ENCODE data around the gene FRMD5.
"Not testable (repeated sequence)": the region's sequence is repeated elsewhere in the genome, so short reads cannot be mapped to it uniquely, and the experiment has no call there.

The FRMD5 gene

DNA sequence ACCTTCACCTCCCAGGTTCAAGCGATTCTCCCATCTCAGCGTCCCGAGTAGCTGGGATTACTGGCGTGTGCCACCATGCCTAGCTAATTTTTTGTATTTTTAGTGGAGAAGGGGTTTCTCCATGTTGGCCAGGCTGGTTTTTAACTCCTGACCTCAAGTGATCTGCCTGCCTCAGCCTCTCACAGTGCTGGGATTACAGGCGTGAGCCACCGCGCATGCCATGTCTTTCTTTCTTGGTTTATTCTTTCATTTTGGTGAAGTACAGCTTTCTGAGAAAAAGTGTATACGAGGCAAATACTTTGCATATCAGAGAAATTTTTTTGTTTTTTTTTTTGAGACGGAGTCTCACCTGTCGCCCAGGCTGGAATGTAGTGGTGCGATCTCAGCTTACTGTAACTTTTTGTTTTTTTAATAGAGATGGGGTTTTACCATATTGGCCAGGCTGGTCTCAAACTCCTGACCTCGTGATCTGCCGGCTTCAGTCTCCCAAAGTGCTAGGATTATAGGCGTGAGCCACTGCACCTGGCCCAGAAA, 363.5 kb downstream of the FRMD5 start:
- not testable (repeated sequence) for DNase-seq (ENCODE audit: low read depth)

DNA sequence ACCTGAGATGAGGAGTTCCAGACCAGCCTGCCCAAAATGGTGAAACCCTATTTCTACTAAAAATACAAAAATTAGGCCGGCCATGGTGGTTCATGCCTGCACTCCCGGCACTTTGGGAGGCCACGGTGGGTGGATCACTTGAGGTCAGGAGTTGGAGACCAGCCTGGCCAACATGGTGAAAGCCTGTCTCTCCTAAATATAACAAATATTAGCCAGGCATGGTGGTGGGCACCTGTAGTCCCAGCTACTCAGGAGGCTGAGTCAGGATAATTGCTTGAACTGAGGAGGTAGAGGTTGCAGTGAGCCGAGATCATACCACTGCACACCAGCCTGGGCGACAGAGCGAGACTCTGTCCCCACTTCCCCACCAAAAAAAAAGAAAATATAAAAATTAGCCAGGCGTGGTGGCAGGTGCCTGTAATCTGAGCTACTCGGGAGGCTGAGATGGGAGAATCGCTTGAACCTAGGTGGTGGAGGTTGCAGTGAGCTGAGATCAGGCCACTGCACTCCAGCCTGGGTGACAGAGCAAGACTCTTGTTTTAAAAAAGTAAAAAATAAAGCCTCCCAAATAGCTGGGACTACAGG, 364.3 kb downstream of the FRMD5 start:
- not testable (repeated sequence) for DNase-seq (ENCODE audit: low read depth)

DNA sequence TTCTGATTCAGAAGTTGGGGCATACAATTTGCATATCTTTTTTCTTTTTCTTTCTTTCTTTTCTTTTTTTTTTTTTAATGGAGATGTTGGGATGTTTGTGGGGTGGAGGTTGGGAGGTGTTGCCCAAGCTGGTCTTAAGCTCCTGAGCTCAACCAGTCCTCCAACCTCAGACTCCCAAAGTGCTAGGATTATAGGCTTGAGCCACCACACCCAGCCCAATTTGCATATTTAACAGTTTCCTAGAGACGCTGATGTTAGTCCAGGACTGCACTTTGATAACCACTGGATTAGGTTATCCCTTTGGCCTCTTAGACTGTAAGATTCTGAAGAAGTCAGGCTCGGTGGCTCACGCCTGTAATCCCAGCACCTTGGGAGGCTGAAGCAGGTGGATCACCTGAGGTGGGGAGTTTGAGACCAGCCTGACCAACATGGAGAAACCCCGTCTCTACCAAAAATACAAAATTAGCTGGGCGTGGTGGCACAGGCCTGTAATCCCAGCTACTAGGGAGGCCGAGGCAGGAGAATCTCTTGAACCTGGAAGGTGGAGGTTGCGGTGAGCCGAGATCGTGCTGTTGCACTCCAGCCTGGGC, 365.0 kb downstream of the FRMD5 start:
- DNase-seq (ENCODE audit: low read depth): not testable (repeated sequence)

DNA sequence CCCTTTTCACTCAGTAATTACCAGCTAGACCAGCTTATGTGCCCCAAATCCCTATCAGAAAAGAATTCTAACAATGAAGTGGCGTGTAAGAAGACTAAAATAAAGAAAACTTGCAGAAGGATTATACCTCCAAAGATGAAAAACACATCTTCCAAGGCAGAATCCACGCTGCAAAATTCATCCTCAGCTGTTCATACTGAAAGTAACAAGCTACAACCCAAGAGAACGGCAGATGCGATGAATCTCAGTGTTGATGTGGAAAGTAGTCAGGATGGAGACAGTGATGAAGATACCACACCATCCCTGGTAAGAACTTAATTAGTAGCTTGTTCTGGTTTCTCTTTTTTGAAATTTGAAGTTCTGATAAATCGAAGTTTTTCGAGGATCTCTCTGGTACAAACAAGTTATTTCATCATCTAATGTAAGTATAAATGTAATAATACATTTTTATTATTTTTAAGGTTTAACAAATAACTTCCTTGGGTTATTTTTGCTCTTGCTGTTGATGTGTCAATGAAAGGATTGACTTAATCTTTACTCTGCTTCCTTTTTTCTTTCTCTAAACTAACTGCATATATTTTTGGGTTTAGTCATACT, 366.9 kb downstream of the FRMD5 start:
- DNase-seq (ENCODE audit: low read depth): no peak

DNA sequence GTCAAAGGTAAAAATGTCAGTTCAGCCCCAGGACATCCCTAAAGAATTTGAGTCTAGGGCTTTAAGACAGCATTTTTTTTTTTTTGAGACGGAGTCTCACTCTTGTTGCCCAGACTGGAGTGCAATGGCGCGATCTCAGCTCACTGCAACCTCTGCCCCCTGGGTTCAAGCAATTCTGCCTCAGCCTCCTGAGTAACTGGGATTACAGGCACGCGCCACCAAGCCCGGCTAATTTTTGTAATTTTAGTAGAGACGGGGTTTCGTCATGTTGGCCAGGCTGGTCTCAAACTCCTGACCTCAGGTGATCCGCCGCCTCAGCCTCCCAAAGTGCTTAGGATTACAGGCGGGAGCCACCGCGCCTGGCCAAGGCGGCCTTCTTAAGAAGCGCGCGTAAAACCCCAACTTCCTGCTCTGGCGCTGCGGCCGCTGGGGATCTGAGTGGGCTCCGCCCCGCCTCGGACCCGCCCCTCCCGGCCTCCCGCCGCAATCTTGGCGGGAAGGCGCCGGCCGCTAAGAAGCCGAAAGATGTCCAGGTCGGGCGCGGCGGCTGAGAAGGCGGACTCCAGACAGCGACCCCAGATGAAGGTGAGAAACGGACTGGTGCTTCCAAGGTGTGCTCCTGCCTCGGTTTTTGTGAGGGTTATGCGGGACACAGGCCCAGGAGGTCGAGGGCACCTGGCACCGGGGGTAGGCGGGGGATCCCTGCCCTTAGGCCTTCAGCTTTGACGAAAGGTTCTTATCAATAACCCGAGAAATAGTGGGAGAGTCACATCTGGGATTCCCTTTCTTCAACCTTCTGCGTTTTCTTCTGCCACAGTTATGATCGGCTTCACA, 368.3 kb downstream of the FRMD5 start, which contains the start of gene WDR76:
Gene WDR76 (plus strand): TSS at position 495 of the 834 bp plus-strand sequence. CDS start 31 bp downstream, at position 526.
- DNase-seq (ENCODE audit: low read depth): peak; percentile 48

DNA sequence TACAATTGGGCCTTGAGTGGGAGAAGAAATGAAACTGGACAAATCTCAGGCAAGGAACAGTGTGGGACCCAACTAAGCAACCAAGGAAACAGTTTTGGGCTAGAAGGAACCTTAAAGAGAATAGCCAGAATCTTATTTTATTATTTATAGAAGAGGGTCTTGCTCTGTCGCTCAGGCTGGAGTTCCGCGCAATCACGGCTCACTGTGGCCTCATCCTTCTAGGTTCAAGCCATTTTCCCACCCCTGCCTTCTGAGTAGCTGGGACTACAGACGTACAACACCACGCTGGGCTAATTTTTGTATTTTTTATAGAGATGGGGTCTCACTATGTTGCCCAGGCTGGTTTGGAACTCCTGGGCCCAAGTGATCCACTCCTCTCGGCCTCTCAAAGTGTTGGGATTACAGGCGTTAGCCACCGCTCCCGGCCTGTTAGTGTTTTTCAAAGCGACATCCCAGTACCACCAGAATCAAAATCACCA, 369.0 kb downstream of the FRMD5 start:
- DNase-seq (ENCODE audit: low read depth): no peak

DNA sequence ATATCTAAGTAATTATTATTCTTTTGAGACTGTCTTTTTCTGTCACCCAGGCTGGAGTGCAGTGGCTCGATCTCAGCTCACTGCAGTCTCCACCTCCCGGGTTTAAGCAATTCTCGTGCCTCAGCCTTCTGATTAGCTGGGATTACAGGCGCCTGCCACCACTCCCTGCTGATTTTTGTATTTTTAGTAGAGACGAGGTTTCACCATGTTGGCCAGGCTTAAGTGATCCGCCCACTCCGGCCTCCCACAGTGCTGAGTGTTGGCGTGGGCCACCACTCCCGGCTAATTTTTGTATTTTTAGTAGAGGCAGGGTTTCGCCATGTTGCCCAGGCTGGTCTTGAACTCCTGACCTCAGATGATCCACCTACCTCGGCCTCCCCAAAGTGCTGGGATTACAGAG, 369.8 kb downstream of the FRMD5 start:
- DNase-seq (ENCODE audit: low read depth): not testable (repeated sequence)

DNA sequence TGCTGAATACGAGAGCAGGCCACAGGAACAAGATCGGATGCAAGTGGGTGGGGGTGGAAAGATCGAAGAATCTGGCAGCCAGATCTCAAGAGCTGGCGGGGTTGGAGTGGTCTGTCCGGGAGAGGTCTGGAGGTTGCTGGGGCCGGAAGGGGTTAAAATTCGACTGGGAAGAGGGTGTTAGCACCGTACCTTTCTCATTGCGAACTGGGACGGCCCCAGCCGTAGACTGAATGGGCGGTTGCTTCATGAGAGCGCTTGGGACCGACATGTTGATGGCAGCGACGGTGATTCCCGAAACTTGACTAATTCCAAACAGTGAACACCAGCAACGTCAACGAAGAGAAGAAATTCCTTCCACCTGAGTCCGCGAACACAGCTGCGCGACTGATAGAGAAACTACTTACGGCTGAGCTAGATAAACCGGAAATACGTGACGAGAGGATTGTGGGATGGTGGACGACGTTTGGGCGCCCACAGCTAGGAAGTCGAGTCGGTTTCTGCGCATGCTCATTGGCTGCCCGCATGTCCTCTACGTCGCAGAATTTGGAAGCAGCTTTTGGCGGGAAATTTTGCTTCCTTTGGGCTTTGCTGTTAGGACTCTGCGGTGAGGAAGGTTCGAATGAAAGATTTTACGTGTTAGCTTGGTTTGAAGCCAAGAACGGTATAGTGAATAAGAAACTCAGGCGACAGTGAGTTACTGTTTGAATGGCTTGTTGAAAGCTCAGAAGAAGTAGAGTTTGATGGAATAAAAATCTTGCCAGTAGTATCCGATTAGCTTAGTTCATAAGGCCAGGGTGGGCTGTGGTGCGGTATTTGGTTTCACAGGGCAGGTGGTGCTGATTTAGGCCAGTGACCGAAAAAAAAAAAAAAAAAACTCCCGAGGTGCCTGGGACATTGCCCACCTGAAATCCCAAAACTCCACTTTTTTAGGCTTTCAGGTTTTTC, 370.5 kb downstream of the FRMD5 start, which contains the start of gene MFAP1:
Gene MFAP1 (minus strand): TSS at position 389 of the 945 bp plus-strand sequence. CDS start 121 bp downstream, at position 268.
- DNase-seq (ENCODE audit: low read depth): peak; percentile 89

DNA sequence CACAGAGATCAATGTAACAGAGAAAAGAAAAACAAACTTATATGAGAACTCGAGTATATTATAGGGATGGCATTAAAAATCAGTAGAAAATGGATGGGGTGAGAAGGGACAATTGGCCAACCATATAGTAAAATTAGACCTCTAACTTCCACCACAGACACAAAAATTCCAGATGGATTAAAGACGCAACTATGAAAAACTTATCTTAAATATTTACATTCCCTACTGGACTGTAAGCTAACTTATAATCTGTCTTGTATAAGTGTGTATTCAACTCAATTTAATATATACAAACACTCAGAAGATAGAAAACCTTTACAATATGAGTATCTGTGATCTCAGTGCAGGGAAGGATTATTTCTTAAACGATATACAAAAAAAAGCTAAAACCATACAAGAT, 373.6 kb downstream of the FRMD5 start:
- no peak for DNase-seq (ENCODE audit: low read depth)
